ENCODE data around the gene TOMM7.
"Not testable (repeated sequence)": the region's sequence is repeated elsewhere in the genome, so short reads cannot be mapped to it uniquely, and the experiment has no call there.

Gene TOMM7

GRCh38 chr7:22781230-22781711, 41.4 kb downstream of the TOMM7 start:
- no peak for DNase-seq

DNA sequence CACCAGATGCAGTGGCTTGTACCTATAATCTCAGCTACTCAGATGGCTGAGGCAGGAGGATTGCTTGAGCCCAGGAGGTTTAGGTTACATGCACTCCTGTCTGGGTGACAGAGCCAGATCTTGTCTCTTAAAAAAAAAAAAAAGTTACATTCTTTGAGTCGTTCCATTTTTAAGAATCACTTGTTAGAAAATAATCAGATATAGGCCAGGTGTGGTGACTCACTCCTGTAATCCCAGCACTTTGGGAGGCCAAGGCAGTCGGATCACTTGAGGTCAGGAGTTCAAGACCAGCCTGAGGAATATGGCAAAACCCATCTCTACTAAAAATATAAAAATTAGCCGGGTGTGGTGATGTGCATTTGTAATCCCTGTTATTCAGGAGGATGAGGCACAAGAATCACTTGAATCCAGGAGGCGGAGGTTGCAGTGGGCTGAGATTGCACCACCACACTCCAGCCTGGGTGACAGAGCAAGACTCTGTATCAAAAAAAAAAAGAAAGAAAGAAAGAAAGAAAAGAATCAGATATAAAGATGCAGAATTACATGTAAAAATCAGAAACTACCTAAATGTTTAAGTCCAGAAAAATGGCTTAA, 42.8 kb downstream of the TOMM7 start:
- DNase-seq, result not testable (repeated sequence)

GRCh38 chr7:22776964-22777363, 45.7 kb downstream of the TOMM7 start:
- DNase-seq, result no peak

GRCh38 chr7:22772885-22773284, 49.8 kb downstream of the TOMM7 start:
- no peak for DNase-seq

- no peak for DNase-seq
These were observed 50.8 kb downstream of the TOMM7 start for GRCh38 chr7:22771872-22772228.

DNA sequence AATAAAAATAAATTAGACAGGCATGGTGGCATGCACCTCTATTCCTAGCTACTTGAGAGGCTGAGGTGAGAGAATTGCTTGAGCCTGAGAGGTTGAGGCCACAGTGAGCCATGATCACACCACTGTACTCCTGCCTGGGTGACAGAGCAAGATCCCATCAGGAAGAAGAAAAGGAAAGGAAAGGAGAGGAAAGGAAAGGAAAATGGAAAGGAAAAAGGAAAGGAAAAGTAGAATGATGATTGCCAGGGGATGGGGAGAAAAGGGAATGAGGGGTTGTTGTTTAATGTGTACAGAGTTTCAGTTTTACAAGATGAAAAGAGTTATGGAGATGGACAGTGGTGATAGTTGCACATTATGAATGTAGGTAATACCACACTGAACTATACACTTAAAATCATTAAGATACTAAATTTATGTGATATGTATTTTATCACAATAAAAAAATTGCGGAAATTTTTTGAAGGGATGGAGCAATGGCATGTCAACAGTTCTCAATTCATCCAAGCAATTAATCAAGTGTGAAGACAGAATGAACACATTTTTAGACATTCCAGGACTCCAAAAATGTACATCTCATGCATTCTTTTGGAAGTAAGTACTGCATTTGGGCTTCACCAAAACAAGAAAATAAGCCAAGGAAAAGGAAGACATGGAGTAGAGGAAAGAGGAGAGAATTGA, 51.3 kb downstream of the TOMM7 start:
- no peak for DNase-seq

- DNase-seq, result no peak
These were observed 57.0 kb downstream of the TOMM7 start for GRCh38 chr7:22765609-22766008.
